ENCODE data around the gene TTC24. TPM values are rescaled to one million over a fixed set of nuclear protein-coding genes. Genes with fewer than 3 reads are reported as not detected.

The TTC24 gene
- total RNA-seq, 1 experiment from 2014 or later: not detected

Other genes with a start within 250 kb of the TTC24 start
- gene CCT3, start 241.4 kb upstream of the TTC24 start, total RNA-seq (2014; rRNA removed; shearing (Covaris generic); ENCODE audit: low replicate concordance): 1,070 and 1,240 TPM in 2 replicates
- 1.3 TPM in 1 of 2 replicates, not detected in the other for gene TSACC, start 241.2 kb upstream of the TTC24 start, total RNA-seq (2014; rRNA removed; shearing (Covaris generic); ENCODE audit: low replicate concordance)
- not detected in 2 replicates for gene RHBG, start 210.5 kb upstream of the TTC24 start, total RNA-seq (2014; rRNA removed; shearing (Covaris generic); ENCODE audit: low replicate concordance)
- 3.4 and 11.7 TPM in 2 replicates for gene MEF2D, start 78.9 kb upstream of the TTC24 start, total RNA-seq (2014; rRNA removed; shearing (Covaris generic); ENCODE audit: low replicate concordance)
- gene IQGAP3, start 7.2 kb upstream of the TTC24 start, total RNA-seq (2014; rRNA removed; shearing (Covaris generic); ENCODE audit: low replicate concordance): 18.7 and 20.7 TPM in 2 replicates
- gene NAXE, start 12.1 kb downstream of the TTC24 start, total RNA-seq (2014; rRNA removed; shearing (Covaris generic); ENCODE audit: low replicate concordance): 105 and 170 TPM in 2 replicates
- 10.0 and 48.6 TPM in 2 replicates for gene GPATCH4, start 21.8 kb downstream of the TTC24 start, total RNA-seq (2014; rRNA removed; shearing (Covaris generic); ENCODE audit: low replicate concordance)
- gene HAPLN2, start 39.7 kb downstream of the TTC24 start, total RNA-seq (2014; rRNA removed; shearing (Covaris generic); ENCODE audit: low replicate concordance): not detected in 2 replicates
- gene BCAN, start 62.4 kb downstream of the TTC24 start, total RNA-seq (2014; rRNA removed; shearing (Covaris generic); ENCODE audit: low replicate concordance): not detected in 2 replicates
- gene NES, start 97.7 kb downstream of the TTC24 start, total RNA-seq (2014; rRNA removed; shearing (Covaris generic); ENCODE audit: low replicate concordance): 0.03 TPM in 1 of 2 replicates, not detected in the other
- gene CRABP2, start 125.9 kb downstream of the TTC24 start, total RNA-seq (2014; rRNA removed; shearing (Covaris generic); ENCODE audit: low replicate concordance): 57.8 and 62.8 TPM in 2 replicates
- 10.0 and 20.8 TPM in 2 replicates for gene METTL25B, start 148.7 kb downstream of the TTC24 start, total RNA-seq (2014; rRNA removed; shearing (Covaris generic); ENCODE audit: low replicate concordance)
- gene ISG20L2, start 149.0 kb downstream of the TTC24 start, total RNA-seq (2014; rRNA removed; shearing (Covaris generic); ENCODE audit: low replicate concordance): 15.6 and 38.7 TPM in 2 replicates
- 189 and 246 TPM in 2 replicates for gene MRPL24, start 161.4 kb downstream of the TTC24 start, total RNA-seq (2014; rRNA removed; shearing (Covaris generic); ENCODE audit: low replicate concordance)
- gene HDGF, start 172.0 kb downstream of the TTC24 start, total RNA-seq (2014; rRNA removed; shearing (Covaris generic); ENCODE audit: low replicate concordance): 565 and 817 TPM in 2 replicates
- 56.9 and 65.6 TPM in 2 replicates for gene PRCC, start 187.8 kb downstream of the TTC24 start, total RNA-seq (2014; rRNA removed; shearing (Covaris generic); ENCODE audit: low replicate concordance)
- gene SH2D2A, start 237.1 kb downstream of the TTC24 start, total RNA-seq (2014; rRNA removed; shearing (Covaris generic); ENCODE audit: low replicate concordance): not detected in 2 replicates

Measured in MG63 (cell line).